Mesenchymal stem cell (in vitro differentiated cells and primary cell): Measurements from ENCODE around the gene DTNB.

Experiments used
- DNase-seq: peaks from one replicate; pipeline ENCODE4 v3.0.0-alpha.2; 2013
- H2AFZ ChIP-seq: one replicate; pipeline ENCODE4 v1.6.1; 2013; ENCODE audit warnings: low read depth, mild to moderate bottlenecking, control low read depth, inconsistent platforms, low read length, moderate library complexity
- H2AK5ac ChIP-seq: 2 replicates; pipeline ENCODE4 v1.6.1; 2013; ENCODE audit warnings: low read length, moderate library complexity, mild to moderate bottlenecking, inconsistent platforms; ENCODE audit not compliant: severe bottlenecking
- H2BK120ac ChIP-seq: one replicate; pipeline ENCODE4 v1.6.1; 2013; ENCODE audit warnings: low read depth, mild to moderate bottlenecking, inconsistent platforms, low read length, moderate library complexity
- H2BK12ac ChIP-seq, 2 experiments: one replicate each; pipeline ENCODE4 v1.6.1; 2013; ENCODE audit warnings: inconsistent platforms in 2 of 2, low read length in 2 of 2, mild to moderate bottlenecking in 2 of 2, moderate library complexity in 2 of 2, control low read depth in 1 of 2
- H2BK15ac ChIP-seq: one replicate; pipeline ENCODE4 v1.6.1; 2013; ENCODE audit warnings: mild to moderate bottlenecking, low read depth, inconsistent platforms; ENCODE audit not compliant: poor library complexity, severe bottlenecking
- H2BK5ac ChIP-seq: 2 replicates; pipeline ENCODE4 v1.6.1; 2013; ENCODE audit warnings: low read depth, mild to moderate bottlenecking, low read length, control low read depth, inconsistent platforms; ENCODE audit not compliant: poor library complexity, severe bottlenecking
- H3K14ac ChIP-seq, 2 experiments: one replicate each; pipeline ENCODE4 v1.6.1; 2013; ENCODE audit warnings: inconsistent platforms in 2 of 2, low read length in 2 of 2, control low read depth in 1 of 2, mild to moderate bottlenecking in 1 of 2, moderate library complexity in 1 of 2
- H3K18ac ChIP-seq, 2 experiments: one replicate each; pipeline ENCODE4 v1.6.1; 2013; ENCODE audit warnings: inconsistent platforms in 2 of 2, low read length in 2 of 2, control low read depth in 1 of 2, low read depth in 1 of 2, mild to moderate bottlenecking in 1 of 2
- H3K23ac ChIP-seq, 2 experiments: one replicate each; pipeline ENCODE4 v1.6.1; 2013; ENCODE audit warnings: inconsistent platforms in 2 of 2, low read length in 2 of 2, mild to moderate bottlenecking in 2 of 2, moderate library complexity in 2 of 2, control low read depth in 1 of 2
- H3K27ac ChIP-seq: 2 replicates; pipeline ENCODE4 v1.5.1; 2013; ENCODE audit warnings: mild to moderate bottlenecking, moderate library complexity, low read length, control low read depth, inconsistent platforms; ENCODE audit not compliant: poor library complexity, severe bottlenecking
- H3K27me3 ChIP-seq, 2 experiments: 2 replicates each; pipeline versions ENCODE4 v1.6.1 to v1.7.0; 2013; ENCODE audit warnings: low read length in 2 of 2, mild to moderate bottlenecking in 2 of 2, moderate library complexity in 2 of 2, control low read depth in 1 of 2, inconsistent platforms in 1 of 2; ENCODE audit not compliant: control insufficient read depth in 1 of 2, insufficient read depth in 1 of 2
- H3K36me3 ChIP-seq, 2 experiments: 2 replicates each; pipeline versions ENCODE4 v1.6.1 to v1.7.0; 2013; ENCODE audit warnings: low read length in 2 of 2, control low read depth in 1 of 2, inconsistent platforms in 1 of 2, low read depth in 1 of 2, mild to moderate bottlenecking in 1 of 2; ENCODE audit not compliant: insufficient read depth in 2 of 2, control insufficient read depth in 1 of 2
- H3K4ac ChIP-seq, 2 experiments: one replicate each; pipeline ENCODE4 v1.6.1; 2013; ENCODE audit warnings: inconsistent platforms in 2 of 2, low read length in 2 of 2, mild to moderate bottlenecking in 2 of 2, moderate library complexity in 2 of 2, control low read depth in 1 of 2, low read depth in 1 of 2
- H3K4me1 ChIP-seq: 2 replicates; pipeline ENCODE4 v1.6.1; 2013; ENCODE audit warnings: low read depth, low read length, control low read depth; ENCODE audit not compliant: control insufficient read depth, insufficient read depth
- H3K4me2 ChIP-seq: 2 replicates; pipeline ENCODE4 v1.6.1; 2013; ENCODE audit warnings: low read length, mild to moderate bottlenecking, inconsistent platforms; ENCODE audit not compliant: poor library complexity, severe bottlenecking
- H3K4me3 ChIP-seq, 2 experiments: 2 replicates each; pipeline versions ENCODE4 v1.5.1 to v1.7.0; 2013; ENCODE audit warnings: low read length in 2 of 2, mild to moderate bottlenecking in 2 of 2, control low read depth in 1 of 2, low read depth in 1 of 2; ENCODE audit not compliant: insufficient read depth in 1 of 2
- H3K79me1 ChIP-seq: replicated peaks from 2 replicates; pipeline ENCODE4 v1.6.1; 2013; ENCODE audit warnings: mild to moderate bottlenecking, control low read depth, low read length, inconsistent platforms; ENCODE audit not compliant: poor library complexity, severe bottlenecking
- H3K9ac ChIP-seq: 2 replicates; pipeline ENCODE4 v1.7.0; 2013; ENCODE audit warnings: mild to moderate bottlenecking, low read length, moderate library complexity
- H3K9me3 ChIP-seq: 2 replicates; pipeline ENCODE4 v1.7.0; 2013; ENCODE audit warnings: mild to moderate bottlenecking, low read length; ENCODE audit not compliant: control insufficient read depth
- H4K8ac ChIP-seq: one replicate; pipeline ENCODE4 v1.6.1; 2013; ENCODE audit warnings: inconsistent platforms, mild to moderate bottlenecking, low read length, moderate library complexity
- H4K91ac ChIP-seq: one replicate; pipeline ENCODE4 v1.6.1; 2013; ENCODE audit warnings: mild to moderate bottlenecking, low read length, inconsistent platforms
- WGBS: methylation state at CpG from one replicate; pipeline ENCODE4 v1.1.7; 2013; ENCODE audit warnings: mixed read lengths; 5-methylcytosine and 5-hydroxymethylcytosine counted together

Gene DTNB

DNA sequence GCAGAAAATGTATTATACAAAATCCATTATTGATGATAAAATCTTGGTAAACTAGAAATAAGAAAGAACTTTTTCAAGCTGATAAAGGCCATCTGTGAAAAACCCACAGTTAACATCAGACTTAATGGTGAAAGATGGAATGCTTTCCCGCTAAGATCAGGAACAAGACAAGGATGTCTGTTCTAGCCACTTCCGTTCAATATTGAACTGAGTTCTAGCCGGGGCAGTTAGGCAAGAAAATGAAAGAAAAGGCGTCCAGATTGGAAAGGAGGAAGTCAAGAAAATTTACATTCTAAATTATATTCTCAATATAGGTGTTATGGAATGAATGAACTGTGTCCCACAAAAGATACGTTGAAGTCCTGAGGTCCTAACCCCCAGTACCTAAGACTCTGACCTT, 39.1 kb upstream of the DTNB start:
- Histone ChIP-seq H2BK12ac (no peak overlapping the region), H3K4me1 (no peaks in the 10 kb centered on the region), H2BK5ac (no peak overlapping the region), H3K4me2 (no peak overlapping the region), H3K23ac (no peak overlapping the region), H4K91ac (no peak overlapping the region), H3K79me1 (no peaks in the 10 kb centered on the region), H3K18ac (no peak overlapping the region), H2AFZ (no peak overlapping the region), H3K4ac (no peak overlapping the region), H3K14ac (no peak overlapping the region), H4K8ac (no peak overlapping the region), H2AK5ac (no peak overlapping the region), H3K9me3 (no peaks in the 10 kb centered on the region), H3K27me3 (peaks cover 5 to 40% of the 10 kb centered on the region in 2 experiments), H3K9ac (no peak overlapping the region), H3K4me3 (no peak overlapping the region), H2BK15ac (no peak overlapping the region), H2BK120ac (no peak overlapping the region), H3K27ac (no peak overlapping the region), H3K36me3 (no peaks in the 10 kb centered on the region)
- DNase-seq = no peak
- 97% methylated on average over 5 of the region's 5 CpGs for WGBS

DNA sequence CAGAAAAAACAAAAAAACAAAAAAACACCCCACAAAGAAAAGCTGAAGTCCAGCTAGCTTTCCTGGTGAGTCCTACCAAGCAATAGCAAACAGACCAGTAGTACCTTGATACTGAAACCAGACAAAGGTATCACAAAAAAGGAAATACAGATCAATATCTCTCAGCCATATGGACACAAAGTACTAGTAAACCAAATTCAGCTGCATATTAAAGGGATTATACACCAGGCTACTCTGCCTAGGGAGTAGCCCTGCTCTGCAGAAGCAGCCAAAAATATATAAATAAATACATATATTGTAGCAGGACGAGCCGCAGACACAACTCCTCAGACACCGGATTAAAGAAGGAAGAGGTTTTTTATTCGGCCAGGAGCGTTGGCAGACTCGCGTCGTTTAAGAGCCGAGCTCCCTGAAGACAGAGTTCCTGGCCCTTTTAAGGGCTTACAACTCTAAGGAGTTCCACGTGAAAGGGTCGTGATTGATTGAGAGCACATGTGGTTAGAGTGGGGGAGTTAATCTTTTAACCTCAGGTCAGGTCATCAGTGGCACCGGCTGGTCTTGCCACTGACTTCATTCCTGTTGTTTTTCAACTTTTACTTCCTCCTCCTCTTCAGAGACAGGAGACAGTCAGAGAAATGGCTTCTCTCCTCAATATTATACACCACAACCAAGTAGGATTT, 38.4 kb upstream of the DTNB start:
- peaks cover 5 to 40% of the 10 kb centered on the region in 2 experiments for H3K27me3 ChIP-seq
- H3K4me1 ChIP-seq = no peaks in the 10 kb centered on the region
- H3K79me1 ChIP-seq = no peaks in the 10 kb centered on the region
- H3K14ac ChIP-seq = no peak overlapping the region
- H2AFZ ChIP-seq = no peak overlapping the region
- no peak overlapping the region for H2AK5ac ChIP-seq
- H3K36me3 ChIP-seq = no peaks in the 10 kb centered on the region
- 46% methylated on average over 12 of the region's 12 CpGs for WGBS
- no peak overlapping the region for H3K4ac ChIP-seq
- DNase-seq = no peak
- no peak overlapping the region for H4K91ac ChIP-seq
- H3K4me2 ChIP-seq = no peak overlapping the region
- H2BK12ac ChIP-seq = no peak overlapping the region
- no peak overlapping the region for H3K27ac ChIP-seq
- no peak overlapping the region for H2BK5ac ChIP-seq
- H3K23ac ChIP-seq = no peak overlapping the region
- no peak overlapping the region for H2BK15ac ChIP-seq
- no peaks in the 10 kb centered on the region for H3K9me3 ChIP-seq
- peak overlapping the region in 1 of 2 experiments; percentile 65 for H3K4me3 ChIP-seq
- H4K8ac ChIP-seq = no peak overlapping the region
- H2BK120ac ChIP-seq = no peak overlapping the region
- peak overlapping the region; percentile 48 for H3K9ac ChIP-seq
- H3K18ac ChIP-seq = no peak overlapping the region

DNA sequence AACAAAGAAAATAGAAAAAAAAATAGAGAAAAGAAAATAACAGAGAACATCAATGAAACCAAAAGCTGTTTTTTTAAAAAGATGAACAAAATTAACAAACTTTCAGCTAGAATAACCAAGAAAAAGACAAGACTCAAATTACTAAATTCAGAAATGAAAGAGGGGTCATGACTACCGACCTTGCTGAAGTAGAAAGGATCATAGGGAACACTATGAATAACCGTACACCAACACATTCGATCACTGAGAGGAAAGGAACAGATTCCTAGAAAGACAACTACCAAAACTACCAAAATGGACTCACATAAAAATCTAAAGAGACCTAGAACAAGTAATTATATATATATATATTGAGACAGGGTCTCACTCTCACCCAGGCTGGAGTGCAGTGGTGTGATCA, 37.4 kb upstream of the DTNB start:
- Histone ChIP-seq H3K4me3 (no peak overlapping the region), H3K14ac (no peak overlapping the region), H2BK120ac (no peak overlapping the region), H3K36me3 (no peaks in the 10 kb centered on the region), H2BK15ac (no peak overlapping the region), H3K27me3 (peaks cover 5 to 40% of the 10 kb centered on the region in 2 experiments), H3K27ac (no peak overlapping the region), H3K4ac (no peak overlapping the region), H4K8ac (no peak overlapping the region), H3K9ac (no peak overlapping the region), H3K9me3 (no peaks in the 10 kb centered on the region), H3K79me1 (no peaks in the 10 kb centered on the region), H3K23ac (no peak overlapping the region), H3K4me2 (no peak overlapping the region), H2AK5ac (no peak overlapping the region), H3K4me1 (no peaks in the 10 kb centered on the region), H2BK5ac (no peak overlapping the region), H2AFZ (no peak overlapping the region), H3K18ac (no peak overlapping the region), H4K91ac (no peak overlapping the region), H2BK12ac (no peak overlapping the region)
- DNase-seq = no peak
- WGBS = 95% methylated on average over 3 of the region's 3 CpGs

DNA sequence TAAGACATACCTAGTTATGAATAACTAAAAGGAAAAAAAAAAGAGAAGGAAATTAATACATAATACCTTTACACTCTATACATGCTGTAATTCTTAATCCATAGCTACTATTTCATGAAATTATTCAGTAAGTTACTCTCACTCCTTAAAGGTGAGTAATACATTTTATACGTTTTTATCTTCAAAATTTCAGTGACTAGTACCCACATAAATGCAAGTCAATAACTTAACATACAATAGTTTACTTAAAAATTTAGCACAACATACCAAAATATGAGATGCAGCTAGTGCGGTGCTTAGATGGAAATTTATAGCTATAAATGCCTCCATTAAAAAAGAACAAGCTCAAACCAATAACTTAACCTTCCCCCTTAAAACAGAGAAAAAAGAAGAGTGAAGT, 36.0 kb upstream of the DTNB start:
- Histone ChIP-seq H3K27ac (no peak overlapping the region), H2BK12ac (no peak overlapping the region), H2BK120ac (no peak overlapping the region), H3K14ac (no peak overlapping the region), H3K79me1 (no peaks in the 10 kb centered on the region), H2BK5ac (no peak overlapping the region), H2BK15ac (no peak overlapping the region), H4K8ac (no peak overlapping the region), H3K27me3 (peaks cover 5 to 30% of the 10 kb centered on the region in 2 experiments), H3K9ac (no peak overlapping the region), H3K18ac (no peak overlapping the region), H3K4me3 (no peak overlapping the region), H4K91ac (no peak overlapping the region), H3K36me3 (no peaks in the 10 kb centered on the region), H2AK5ac (no peak overlapping the region), H3K4me1 (no peaks in the 10 kb centered on the region), H3K4ac (no peak overlapping the region), H3K9me3 (no peaks in the 10 kb centered on the region), H3K4me2 (no peak overlapping the region), H2AFZ (no peak overlapping the region), H3K23ac (no peak overlapping the region)
- WGBS = 75% methylated on average over 1 of the region's 2 CpGs
- no peak for DNase-seq
